Islet precursor cell (in vitro differentiated cells): ENCODE results near the gene FBXL7.

Source experiments
- DNase-seq: peaks from one replicate; pipeline ENCODE4 v3.0.0-alpha.2; 2018

Gene FBXL7

GRCh38 chr5:15722305-15722704 is 222.3 kb downstream of the FBXL7 start:
- no peak for DNase-seq

- DNase-seq, result no peak
Observed at GRCh38 chr5:15727375-15727774, 227.4 kb downstream of the FBXL7 start.

GRCh38 chr5:15728811-15729210 is 228.8 kb downstream of the FBXL7 start:
- DNase-seq, result no peak

- no peak for DNase-seq
Observed at GRCh38 chr5:15731699-15732098, 231.7 kb downstream of the FBXL7 start.

- DNase-seq, result no peak
Observed at GRCh38 chr5:15734058-15734457, 234.1 kb downstream of the FBXL7 start.

GRCh38 chr5:15737036-15737821 is 237.2 kb downstream of the FBXL7 start:
- DNase-seq, result no peak

- DNase-seq, result no peak
Observed at GRCh38 chr5:15737871-15738664, 238.1 kb downstream of the FBXL7 start.

- no peak for DNase-seq
Observed at GRCh38 chr5:15740383-15740782, 240.4 kb downstream of the FBXL7 start.

- no peak for DNase-seq
Observed at GRCh38 chr5:15741591-15741990, 241.6 kb downstream of the FBXL7 start.

- DNase-seq, result no peak
Observed at GRCh38 chr5:15746833-15747232, 246.9 kb downstream of the FBXL7 start.

- no peak for DNase-seq
Observed at GRCh38 chr5:15748266-15748665, 248.3 kb downstream of the FBXL7 start.

- peak; percentile 58 for DNase-seq
Observed at GRCh38 chr5:15752663-15753285, 252.8 kb downstream of the FBXL7 start.

- no peak for DNase-seq
Observed at GRCh38 chr5:15753752-15754151, 253.8 kb downstream of the FBXL7 start.

GRCh38 chr5:15757103-15757502 is 257.1 kb downstream of the FBXL7 start:
- no peak for DNase-seq

GRCh38 chr5:15757619-15758018 is 257.6 kb downstream of the FBXL7 start:
- no peak for DNase-seq

GRCh38 chr5:15762668-15763067 is 262.7 kb downstream of the FBXL7 start:
- DNase-seq, result no peak

- DNase-seq, result peak; percentile 81
Observed at GRCh38 chr5:15763754-15764153, 263.8 kb downstream of the FBXL7 start.

GRCh38 chr5:15768936-15769335 is 269.0 kb downstream of the FBXL7 start:
- DNase-seq, result no peak

GRCh38 chr5:15772131-15772530 is 272.2 kb downstream of the FBXL7 start:
- DNase-seq, result no peak

GRCh38 chr5:15774632-15775031 is 274.7 kb downstream of the FBXL7 start:
- no peak for DNase-seq

- DNase-seq, result no peak
Observed at GRCh38 chr5:15776346-15776745, 276.4 kb downstream of the FBXL7 start.

- no peak for DNase-seq
Observed at GRCh38 chr5:15783734-15784133, 283.8 kb downstream of the FBXL7 start.

- DNase-seq, result no peak
Observed at GRCh38 chr5:15785531-15785981, 285.6 kb downstream of the FBXL7 start.

- DNase-seq, result no peak
Observed at GRCh38 chr5:15786326-15786725, 286.3 kb downstream of the FBXL7 start.
